H1 (cell line): ENCODE measurements around the gene SCNN1A. TPM values are rescaled to one million over a fixed set of nuclear protein-coding genes. Genes with fewer than 3 reads are reported as not detected.

Experiments used
- CTCF ChIA-PET: fragments of 300-600 bp; sonication (Branson Sonifier 250); formaldehyde crosslinking; loops from one replicate; lab custom pipeline; 2021; ENCODE audit not compliant: partially characterized antibody; lab: Charles Lee
- POLR2A ChIA-PET: fragments of 300-600 bp; sonication (Branson Sonifier 250); formaldehyde crosslinking; loops from one replicate; lab custom pipeline; 2021; ENCODE audit warnings: inconsistent platforms; ENCODE audit not compliant: partially characterized antibody; lab: Charles Lee
- DNase-seq, 2 experiments: peaks; one replicate each; pipeline versions ENCODE4 v3.0.0 to v3.0.0-alpha.2; 2010 to 2022; ENCODE audit warnings: low spot score in 2 of 2, low read depth in 1 of 2, mixed read lengths in 1 of 2
- FAIRE-seq: peaks from 2 replicates; lab custom pipeline; 2011; peaks lifted over from hg19 to GRCh38; lab: Jason Lieb, UNC
- H2AFZ ChIP-seq: 2 replicates; pipeline ENCODE4 v1.8.1; 2012; ENCODE audit warnings: low read length, inconsistent platforms
- H2AK5ac ChIP-seq: 2 replicates; pipeline ENCODE4 v1.6.1; 2013; ENCODE audit warnings: low read depth, low read length
- H2BK120ac ChIP-seq: replicated peaks from 2 replicates; pipeline ENCODE3; 2013; ENCODE audit warnings: low read depth, low read length, inconsistent platforms
- H2BK12ac ChIP-seq: 2 replicates; pipeline ENCODE4 v1.6.1; 2013; ENCODE audit warnings: low read depth, low read length
- H2BK15ac ChIP-seq: 2 replicates; pipeline ENCODE4 v1.6.1; 2013; ENCODE audit warnings: low read length
- H2BK20ac ChIP-seq: 2 replicates; pipeline ENCODE4 v1.6.1; 2013; ENCODE audit warnings: low read length
- H2BK5ac ChIP-seq: 2 replicates; pipeline ENCODE4 v1.6.1; 2013; ENCODE audit warnings: low read depth, low read length
- H3K14ac ChIP-seq: 2 replicates; pipeline ENCODE4 v1.6.1; 2013; ENCODE audit warnings: inconsistent platforms; ENCODE audit not compliant: insufficient read length
- H3K18ac ChIP-seq: 2 replicates; pipeline ENCODE4 v1.6.1; 2013; ENCODE audit warnings: low read length; ENCODE audit errors: extremely low read depth
- H3K23ac ChIP-seq: 2 replicates; pipeline ENCODE4 v1.6.1; 2013; ENCODE audit warnings: inconsistent platforms; ENCODE audit not compliant: insufficient read length
- H3K23me2 ChIP-seq: 2 replicates; pipeline ENCODE4 v1.6.1; 2013; ENCODE audit warnings: low read depth, low read length
- H3K27ac ChIP-seq: 2 replicates; pipeline ENCODE4 v1.6.1; 2011; ENCODE audit warnings: low read depth, low read length, inconsistent platforms
- H3K27me3 ChIP-seq, 4 experiments: replicated peaks in 1 of 4; 1 replicate in 1 of 4; 2 replicates in 3 of 4; pipeline versions ENCODE4 v1.6.1 to v1.8.1; 2011 to 2013; ENCODE audit warnings: low read length in 3 of 4, mild to moderate bottlenecking in 3 of 4, inconsistent platforms in 2 of 4, mixed read lengths in 2 of 4, moderate library complexity in 1 of 4; ENCODE audit not compliant: control insufficient read depth in 3 of 4, insufficient read depth in 3 of 4; ENCODE audit errors: extremely low read depth in 1 of 4
- H3K36me3 ChIP-seq, 4 experiments: 2 replicates each; pipeline versions ENCODE4 v1.6.1 to v1.8.1; 2011 to 2013; ENCODE audit warnings: mild to moderate bottlenecking in 4 of 4, low read length in 3 of 4, moderate library complexity in 2 of 4, control low read depth in 1 of 4, inconsistent platforms in 1 of 4; ENCODE audit not compliant: insufficient read depth in 4 of 4, control insufficient read depth in 2 of 4
- H3K4ac ChIP-seq: replicated peaks from 2 replicates; pipeline ENCODE3; 2013; ENCODE audit warnings: low read length, low read depth, mixed read lengths, inconsistent platforms; ENCODE audit not compliant: insufficient read length
- H3K4me1 ChIP-seq, 4 experiments: replicated peaks in 1 of 4; 1 replicate in 1 of 4; 2 replicates in 3 of 4; pipeline versions ENCODE4 v1.6.1 to v1.8.1; 2011 to 2013; ENCODE audit warnings: low read length in 3 of 4, inconsistent platforms in 2 of 4, mixed read lengths in 1 of 4; ENCODE audit not compliant: insufficient read depth in 4 of 4, control insufficient read depth in 3 of 4
- H3K4me2 ChIP-seq, 2 experiments: 2 replicates each; pipeline versions ENCODE4 v1.6.1 to v1.8.1; 2011 to 2013; ENCODE audit warnings: low read depth in 2 of 2, low read length in 2 of 2, control low read depth in 1 of 2, inconsistent platforms in 1 of 2, mild to moderate bottlenecking in 1 of 2; ENCODE audit not compliant: insufficient read depth in 1 of 2
- H3K4me3 ChIP-seq, 4 experiments: fragments of 200-600, 300-600 bp in 1 of 4; sonication (generic), shearing (Covaris generic), sonication (Bioruptor Twin) in 1 of 4; 2 replicates each; pipeline versions ENCODE4 v1.5.1 to v1.8.1; 2011 to 2016; ENCODE audit warnings: low read length in 4 of 4, low read depth in 3 of 4, control low read depth in 2 of 4, inconsistent platforms in 2 of 4, mild to moderate bottlenecking in 2 of 4, mixed read lengths in 1 of 4, moderate library complexity in 1 of 4; ENCODE audit not compliant: insufficient read depth in 2 of 4; ENCODE audit errors: extremely low read depth in 1 of 4
- H3K56ac ChIP-seq: replicated peaks from 2 replicates; pipeline ENCODE3; 2013; ENCODE audit warnings: low read depth, mild to moderate bottlenecking, mixed read lengths, low read length, inconsistent platforms; ENCODE audit not compliant: insufficient read length
- H3K79me1 ChIP-seq: 2 replicates; pipeline ENCODE4 v1.6.1; 2013; ENCODE audit warnings: low read depth, low read length, control low read depth
- H3K79me2 ChIP-seq, 2 experiments: 2 replicates each; pipeline versions ENCODE4 v1.6.1 to v1.8.1; 2012 to 2013; ENCODE audit warnings: low read length in 2 of 2, mild to moderate bottlenecking in 2 of 2, inconsistent platforms in 1 of 2; ENCODE audit not compliant: insufficient read depth in 2 of 2, control insufficient read depth in 1 of 2
- H3K9ac ChIP-seq, 4 experiments: replicated peaks in 1 of 4; 1 replicate in 1 of 4; 2 replicates in 3 of 4; pipeline versions ENCODE4 v1.6.1 to v1.8.1; 2011 to 2013; ENCODE audit warnings: low read depth in 3 of 4, low read length in 3 of 4, control low read depth in 2 of 4, mild to moderate bottlenecking in 2 of 4, moderate library complexity in 2 of 4, inconsistent platforms in 1 of 4; ENCODE audit errors: extremely low read depth in 1 of 4
- H3K9me3 ChIP-seq, 2 experiments: 2 replicates each; pipeline versions ENCODE4 v1.6.1 to v1.8.1; 2012 to 2013; ENCODE audit warnings: mild to moderate bottlenecking in 2 of 2, moderate library complexity in 2 of 2, control low read depth in 1 of 2, inconsistent platforms in 1 of 2, low read depth in 1 of 2, low read length in 1 of 2, mixed read lengths in 1 of 2; ENCODE audit not compliant: insufficient read depth in 2 of 2
- H4K20me1 ChIP-seq, 2 experiments: replicated peaks in 1 of 2; 2 replicates each; pipeline versions ENCODE3 to v1.8.1; 2011 to 2013; ENCODE audit warnings: inconsistent platforms in 2 of 2, low read length in 2 of 2, mild to moderate bottlenecking in 1 of 2; ENCODE audit not compliant: insufficient read depth in 2 of 2, control insufficient read depth in 1 of 2
- H4K5ac ChIP-seq: 2 replicates; pipeline ENCODE4 v1.6.1; 2013; ENCODE audit warnings: low read length, low read depth, mixed read lengths, inconsistent platforms; ENCODE audit not compliant: insufficient read length
- H4K8ac ChIP-seq: 2 replicates; pipeline ENCODE4 v1.8.0; 2013; ENCODE audit warnings: mild to moderate bottlenecking, moderate library complexity, low read length, inconsistent platforms; ENCODE audit not compliant: insufficient read depth; ENCODE audit errors: extremely low read depth
- H4K91ac ChIP-seq: replicated peaks from 2 replicates; pipeline ENCODE3; 2013; ENCODE audit warnings: low read length, mixed read lengths, inconsistent platforms; ENCODE audit not compliant: insufficient read length
- CBX8 ChIP-seq: fragments of 300-800, 300-1000 bp; sonication (generic); IDR thresholded peaks from 2 replicates; pipeline ENCODE4 v1.7.1; 2016; ENCODE audit warnings: low read depth, low read length, borderline replicate concordance
- CHD1 ChIP-seq: IDR thresholded peaks from 2 replicates; pipeline ENCODE4 v1.6.1; 2012; ENCODE audit warnings: low read depth, low read length, improper control_type of control experiment
- CHD2 ChIP-seq: IDR thresholded peaks from 2 replicates; pipeline ENCODE4 v1.6.1; 2012; ENCODE audit warnings: low read length, improper control_type of control experiment
- FOSL1 ChIP-seq: IDR thresholded peaks from 2 replicates; pipeline ENCODE4 v1.6.1; 2011; ENCODE audit warnings: mild to moderate bottlenecking, low read depth, low read length, moderate library complexity; ENCODE audit not compliant: insufficient read depth
- KDM4A ChIP-seq: IDR thresholded peaks from one replicate; pipeline ENCODE4 v1.7.1; 2012; ENCODE audit warnings: low read depth, mild to moderate bottlenecking, moderate library complexity, low read length, inconsistent platforms; ENCODE audit not compliant: severe bottlenecking
- MAFK ChIP-seq: IDR thresholded peaks from 2 replicates; pipeline ENCODE4 v1.6.1; 2012; ENCODE audit warnings: low read depth, mild to moderate bottlenecking, improper control_type of control experiment, low read length
- RNF2 ChIP-seq: fragments of 200-900, 300-1000 bp; sonication (generic); IDR thresholded peaks from 2 replicates; pipeline ENCODE4 v1.7.1; 2016; ENCODE audit warnings: borderline replicate concordance, low read depth, mild to moderate bottlenecking, antibody characterized with exemption, low read length; ENCODE audit not compliant: poor library complexity, severe bottlenecking; ENCODE audit errors: missing control alignments
- SP1 ChIP-seq: IDR thresholded peaks from 2 replicates; pipeline ENCODE4 v1.6.1; 2011; ENCODE audit warnings: low read depth, low read length
- WGBS, 2 experiments: shearing (Covaris generic) in 1 of 2; methylation state at CpG; one replicate each; pipeline versions ENCODE4 v1.1.6 to v1.1.7; 2013 to 2015; ENCODE audit warnings: low lambda C conversion rate in 2 of 2, mixed read lengths in 2 of 2, inconsistent platforms in 1 of 2, low coverage in 1 of 2, missing lambda C conversion rate in 1 of 2; ENCODE audit not compliant: insufficient replicate concordance in 2 of 2, insufficient coverage in 1 of 2, insufficient read length in 1 of 2; ENCODE audit errors: extremely low coverage in 1 of 2, missing lambda C conversion rate in 1 of 2; 5-methylcytosine and 5-hydroxymethylcytosine counted together
- polyA plus RNA-seq, 7 experiments: library from polyadenylated mRNA; depleted of rRNA in 3 of 7; stranded (reverse) in 5 of 7; unstranded in 2 of 7; fragments of >200 nt in 5 of 7; fragments of 200-250 nt in 2 of 7; gene quantifications; 1 replicate in 5 of 7; 2 replicates in 1 of 7; 4 replicates in 1 of 7; pipeline versions ENCODE4 v1.2.1 to v1.2.3, GENCODE V29; 2011 to 2013; ENCODE audit warnings: missing spikeins in 2 of 7, mixed read lengths in 2 of 7
- total RNA-seq: library from RNA; stranded (reverse); fragmentation: NEBNext Ultra II Directional; extraction: Animal tissue kit (Norgen Biotek cat#: 25700); gene quantifications from 2 replicates; pipeline ENCODE4 v1.2.1, GENCODE V29; 2021
- TF ChIP-seq, protein P1 (sequence below), 3 experiments: IDR thresholded peaks; 1 replicate in 2 of 3; 2 replicates in 1 of 3; pipeline versions ENCODE4 v1.5.1 to v1.6.1; 2011; ENCODE audit warnings: low read length in 3 of 3, mild to moderate bottlenecking in 3 of 3, inconsistent platforms in 2 of 3, low read depth in 1 of 3, moderate library complexity in 1 of 3; ENCODE audit not compliant: insufficient read depth in 1 of 3; ENCODE audit errors: control extremely low read depth in 1 of 3

The SCNN1A gene
- total and polyA plus RNA-seq, 2 of the 8 experiments (the other 6 are each of a cell fraction or from before 2014, with no cell fraction given), result 85.5 to 156 TPM

DNA sequence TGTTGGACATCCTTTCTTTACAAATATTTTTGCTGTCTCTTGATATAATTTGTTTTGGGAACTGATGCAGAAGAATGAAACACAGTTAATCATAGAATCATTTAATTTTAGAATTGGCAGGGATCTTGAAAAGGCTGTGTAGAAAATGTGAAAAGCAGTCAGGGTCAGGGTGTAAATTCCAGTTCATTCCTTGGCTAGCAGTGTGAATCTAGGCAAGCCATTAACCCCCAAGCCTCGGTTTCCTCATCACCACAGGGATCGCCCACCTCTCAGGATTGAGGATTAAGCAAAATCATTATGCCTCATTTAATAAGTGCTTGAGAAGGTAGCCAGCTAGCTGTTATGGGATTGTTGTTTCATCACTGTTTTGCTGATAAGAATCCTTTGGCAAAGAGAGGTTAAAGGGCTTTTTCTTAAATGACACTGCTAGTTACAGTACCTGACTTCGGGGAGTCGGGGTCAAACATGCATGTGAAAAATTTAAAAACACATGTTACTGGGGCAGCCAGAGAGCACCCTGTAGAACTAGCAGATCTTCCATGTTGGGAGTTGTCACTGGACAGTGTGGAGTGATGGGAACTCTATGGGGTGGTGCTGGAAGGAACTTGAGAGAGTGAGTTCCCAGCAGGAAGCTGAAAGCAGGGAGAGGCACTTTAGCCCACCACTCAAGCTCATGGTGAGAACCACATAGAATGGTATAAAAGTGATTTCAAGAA lies 44.2 kb downstream of the SCNN1A start:
- no peaks in the 10 kb centered on the region for H3K9me3 ChIP-seq
- no peak overlapping the region for H3K18ac ChIP-seq
- no peaks in the 10 kb centered on the region for H3K27me3 ChIP-seq
- no peak overlapping the region for H4K8ac ChIP-seq
- H2BK120ac ChIP-seq, result no peak overlapping the region
- H2BK12ac ChIP-seq, result no peak overlapping the region
- WGBS, 2 experiments, result 100% methylated on average over 4 of the region's 4 CpGs; no CpG with 5 or more reads in 1 of the 2 experiments
- no peak overlapping the region for H3K23ac ChIP-seq
- POLR2A ChIA-PET, result interaction anchor here (1.0 to 17.5 kb wide), 8 partner anchors 8 to 197 kb away, joined by 3 to 286 read pairs (median 3); partner anchors contain the start of genes CD9, SCNN1A, TNFRSF1A and VAMP1
- H4K91ac ChIP-seq, result no peak overlapping the region
- peaks cover 3% of the 10 kb centered on the region; the same call in 1 of the 2 replicates for H3K79me1 ChIP-seq
- CTCF ChIA-PET, result interaction anchor here (1.3 to 7.8 kb wide), 7 partner anchors 8 to 132 kb away, joined by 3 to 107 read pairs (median 5); partner anchors contain the start of genes CD9 and SCNN1A
- no peak for FAIRE-seq
- H3K4me2 ChIP-seq, result no peak overlapping the region
- H4K5ac ChIP-seq, result no peak overlapping the region
- no peak overlapping the region for H2BK5ac ChIP-seq
- H3K27ac ChIP-seq, result no peak overlapping the region
- no peak overlapping the region for H2AK5ac ChIP-seq
- peaks cover 0 to 36% (median 22%) of the 10 kb centered on the region in 4 experiments; a peak in 6 of 7 replicates for H3K4me1 ChIP-seq
- no peak overlapping the region for H3K9ac ChIP-seq
- H2BK15ac ChIP-seq, result no peak overlapping the region
- H3K56ac ChIP-seq, result no peak overlapping the region
- H2AFZ ChIP-seq, result no peak overlapping the region
- no peak overlapping the region for H3K14ac ChIP-seq
- no peaks in the 10 kb centered on the region; the same call in 1 of the 2 replicates for H3K23me2 ChIP-seq
- peaks cover 17 to 47% (median 29%) of the 10 kb centered on the region in 4 experiments; a peak in 5 of 8 replicates for H3K36me3 ChIP-seq
- peaks cover 0 to 21% of the 10 kb centered on the region in 2 experiments; a peak in 2 of 4 replicates for H3K79me2 ChIP-seq
- no peak overlapping the region for H2BK20ac ChIP-seq
- H4K20me1 ChIP-seq, result no peaks in the 10 kb centered on the region
- no peak overlapping the region for H3K4ac ChIP-seq
- DNase-seq, result no peak
- H3K4me3 ChIP-seq, result no peak overlapping the region
- TF ChIP-seq FOSL1, result no peak
- no peak for TF ChIP-seq CHD1
- no peak for TF ChIP-seq MAFK
- TF ChIP-seq, protein P1, sequence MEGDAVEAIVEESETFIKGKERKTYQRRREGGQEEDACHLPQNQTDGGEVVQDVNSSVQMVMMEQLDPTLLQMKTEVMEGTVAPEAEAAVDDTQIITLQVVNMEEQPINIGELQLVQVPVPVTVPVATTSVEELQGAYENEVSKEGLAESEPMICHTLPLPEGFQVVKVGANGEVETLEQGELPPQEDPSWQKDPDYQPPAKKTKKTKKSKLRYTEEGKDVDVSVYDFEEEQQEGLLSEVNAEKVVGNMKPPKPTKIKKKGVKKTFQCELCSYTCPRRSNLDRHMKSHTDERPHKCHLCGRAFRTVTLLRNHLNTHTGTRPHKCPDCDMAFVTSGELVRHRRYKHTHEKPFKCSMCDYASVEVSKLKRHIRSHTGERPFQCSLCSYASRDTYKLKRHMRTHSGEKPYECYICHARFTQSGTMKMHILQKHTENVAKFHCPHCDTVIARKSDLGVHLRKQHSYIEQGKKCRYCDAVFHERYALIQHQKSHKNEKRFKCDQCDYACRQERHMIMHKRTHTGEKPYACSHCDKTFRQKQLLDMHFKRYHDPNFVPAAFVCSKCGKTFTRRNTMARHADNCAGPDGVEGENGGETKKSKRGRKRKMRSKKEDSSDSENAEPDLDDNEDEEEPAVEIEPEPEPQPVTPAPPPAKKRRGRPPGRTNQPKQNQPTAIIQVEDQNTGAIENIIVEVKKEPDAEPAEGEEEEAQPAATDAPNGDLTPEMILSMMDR (IDR thresholded peaks at IDR 0.05; ENCODE audit: control extremely low read depth in 1 of 3, insufficient read depth in 1 of 3, low read depth in 1 of 3, low read length in 3 of 3), result no peak
- no peak for TF ChIP-seq KDM4A
- no peak for TF ChIP-seq SP1
- TF ChIP-seq RNF2, result no peak
- no peak for TF ChIP-seq CHD2
- no peak for TF ChIP-seq CBX8
